ENCODE measurements around the gene PRODH. TPM values are rescaled to one million over a fixed set of nuclear protein-coding genes. Genes with fewer than 3 reads are reported as not detected.
A peak's percentile ranks its signal among the peaks of the same experiment; 100 is the strongest.
"Not testable (repeated sequence)": the region's sequence is repeated elsewhere in the genome, so short reads cannot be mapped to it uniquely, and the experiment has no call there.

The PRODH gene
- total RNA-seq, 1 donor from 2014 or later: 5.9 TPM

DNA sequence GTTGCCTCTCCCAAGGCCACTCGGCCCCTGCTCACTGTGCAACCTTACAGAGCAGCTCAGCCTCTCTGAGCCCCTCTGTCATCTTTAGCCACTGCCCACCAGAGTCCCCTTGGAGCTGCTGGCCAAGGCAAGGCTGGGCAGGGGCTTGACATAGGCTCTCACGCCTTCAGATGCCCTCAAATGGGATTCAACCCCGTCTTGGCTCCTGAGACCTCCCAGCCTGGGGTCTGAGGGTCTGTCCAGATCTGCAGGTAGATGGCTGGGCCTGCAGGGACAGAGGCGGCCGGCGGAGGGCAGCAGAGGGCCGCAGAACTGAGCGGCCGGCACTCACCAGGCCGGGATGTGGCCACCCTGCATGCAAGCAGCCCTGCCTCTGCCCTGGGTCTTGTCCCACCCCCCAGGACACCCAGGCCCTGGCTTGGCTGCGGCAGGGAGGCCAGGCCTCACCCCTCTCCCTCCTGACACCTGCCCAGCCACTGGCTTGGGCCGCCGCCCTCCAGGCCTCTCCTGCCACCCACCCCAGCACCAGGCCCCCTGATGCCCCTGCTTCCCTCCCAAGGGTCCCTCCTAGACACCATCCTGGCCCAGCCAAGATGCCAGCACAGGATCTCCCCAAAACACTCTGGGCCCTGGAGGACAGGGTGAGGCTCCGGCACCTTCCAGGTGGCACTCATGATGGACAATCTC is 18.4 kb upstream of the PRODH start:
- H3K4me3 Mint-ChIP-seq (ENCODE audit: unreplicated experiment); H3K9me3 Mint-ChIP-seq (ENCODE audit: low read depth); H3K27ac Mint-ChIP-seq (ENCODE audit: unreplicated experiment); H3K4me1 Mint-ChIP-seq (ENCODE audit: low read depth); H3K36me3 Mint-ChIP-seq (ENCODE audit: low read depth): not testable (repeated sequence)
- DNase-seq (ENCODE audit: low spot score): peak; percentile 92
- peak; percentile 85 for TF ChIP-seq CTCF (IDR thresholded peaks at IDR 0.05)
- peaks cover 14% of the 10 kb centered on the region for H3K27me3 Mint-ChIP-seq (ENCODE audit: low read depth)

- peak; percentile 61 for DNase-seq (ENCODE audit: low spot score)
- peaks cover 28% of the 10 kb centered on the region for H3K27me3 Mint-ChIP-seq (ENCODE audit: low read depth)
- not testable (repeated sequence) for H3K36me3 Mint-ChIP-seq (ENCODE audit: low read depth); H3K4me3 Mint-ChIP-seq (ENCODE audit: unreplicated experiment); H3K9me3 Mint-ChIP-seq (ENCODE audit: low read depth); H3K27ac Mint-ChIP-seq (ENCODE audit: unreplicated experiment); H3K4me1 Mint-ChIP-seq (ENCODE audit: low read depth)
Observed at GRCh38 chr22:18953128-18953527, 17.0 kb upstream of the PRODH start.

DNA sequence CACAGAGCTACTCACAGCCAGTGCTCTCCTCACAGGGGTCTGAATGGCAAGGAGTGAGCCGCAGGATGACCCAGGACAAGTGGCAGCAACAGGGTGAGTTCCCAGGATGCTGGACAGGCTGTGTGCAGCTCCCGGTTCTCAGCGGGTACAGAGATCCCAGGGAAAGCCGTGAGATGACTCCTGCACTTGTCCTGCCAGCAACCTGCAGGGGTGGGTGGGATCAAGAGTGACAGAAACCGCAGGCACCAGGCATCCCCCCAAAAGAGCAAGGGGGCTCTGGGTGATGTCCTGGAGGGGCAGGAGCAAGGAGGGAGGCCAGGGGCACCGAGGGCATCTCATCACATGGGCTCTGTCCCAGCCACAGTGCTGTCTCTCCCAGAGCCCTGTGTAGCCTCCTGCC is 15.9 kb upstream of the PRODH start:
- peaks cover 33% of the 10 kb centered on the region for H3K27me3 Mint-ChIP-seq (ENCODE audit: low read depth)
- no peaks in the 10 kb centered on the region for H3K9me3 Mint-ChIP-seq (ENCODE audit: low read depth)
- no peak for TF ChIP-seq CTCF (IDR thresholded peaks at IDR 0.05)
- peak; percentile 47 for DNase-seq (ENCODE audit: low spot score)
- H3K4me3 Mint-ChIP-seq (ENCODE audit: unreplicated experiment): no peak overlapping the region
- no peaks in the 10 kb centered on the region for H3K4me1 Mint-ChIP-seq (ENCODE audit: low read depth)
- no peak overlapping the region for H3K27ac Mint-ChIP-seq (ENCODE audit: unreplicated experiment)
- H3K36me3 Mint-ChIP-seq (ENCODE audit: low read depth): no peaks in the 10 kb centered on the region

- Mint-ChIP-seq H3K27ac (ENCODE audit: unreplicated experiment) (no peak overlapping the region), H3K9me3 (ENCODE audit: low read depth) (no peaks in the 10 kb centered on the region), H3K4me1 (ENCODE audit: low read depth) (no peaks in the 10 kb centered on the region), H3K36me3 (ENCODE audit: low read depth) (no peaks in the 10 kb centered on the region), H3K27me3 (ENCODE audit: low read depth) (peaks cover 33% of the 10 kb centered on the region), H3K4me3 (ENCODE audit: unreplicated experiment) (no peak overlapping the region)
- DNase-seq (ENCODE audit: low spot score): peak; percentile 60
- no peak for TF ChIP-seq CTCF (IDR thresholded peaks at IDR 0.05)
Observed at GRCh38 chr22:18950141-18950540, 14.0 kb upstream of the PRODH start.

DNA sequence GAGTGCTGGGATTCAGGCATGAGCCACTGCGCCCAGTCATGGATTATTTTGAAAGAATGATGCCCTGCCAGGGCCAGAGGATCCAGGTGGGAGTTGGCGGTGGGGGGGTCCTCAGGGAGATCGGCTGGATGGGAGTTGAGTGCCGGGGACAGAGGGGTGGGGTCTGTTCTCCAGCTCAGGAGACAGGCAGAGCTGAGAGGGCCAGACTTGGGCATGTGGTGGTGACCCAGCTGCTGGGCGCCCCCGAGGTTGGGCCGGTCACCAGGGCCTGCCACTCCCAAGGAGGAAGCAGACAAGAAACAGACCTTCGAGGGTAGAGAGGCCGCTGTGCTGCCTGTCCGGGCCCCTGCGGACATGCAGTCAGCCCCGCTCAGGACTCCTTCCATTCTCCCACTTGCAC is 11.8 kb upstream of the PRODH start:
- peaks cover 33% of the 10 kb centered on the region for H3K27me3 Mint-ChIP-seq (ENCODE audit: low read depth)
- no peak overlapping the region for H3K4me3 Mint-ChIP-seq (ENCODE audit: unreplicated experiment)

DNA sequence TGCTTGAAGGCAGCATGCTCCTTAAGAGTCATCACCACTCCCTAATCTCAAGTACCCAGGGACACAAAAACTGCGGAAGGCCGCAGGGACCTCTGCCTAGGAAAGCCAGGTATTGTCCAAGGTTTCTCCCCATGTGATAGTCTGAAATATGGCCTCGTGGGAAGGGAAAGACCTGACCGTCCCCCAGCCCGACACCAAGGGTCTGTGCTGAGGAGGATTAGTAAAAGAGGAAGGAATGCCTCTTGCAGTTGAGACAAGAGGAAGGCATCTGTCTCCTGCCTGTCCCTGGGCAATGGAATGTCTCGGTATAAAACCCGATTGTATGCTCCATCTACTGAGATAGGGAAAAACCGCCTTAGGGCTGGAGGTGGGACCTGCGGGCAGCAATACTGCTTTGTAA is 11.0 kb upstream of the PRODH start:
- not testable (repeated sequence) for H3K36me3 Mint-ChIP-seq (ENCODE audit: low read depth); H3K4me1 Mint-ChIP-seq (ENCODE audit: low read depth); DNase-seq (ENCODE audit: low spot score); H3K4me3 Mint-ChIP-seq (ENCODE audit: unreplicated experiment); H3K9me3 Mint-ChIP-seq (ENCODE audit: low read depth); H3K27ac Mint-ChIP-seq (ENCODE audit: unreplicated experiment)
- H3K27me3 Mint-ChIP-seq (ENCODE audit: low read depth): peaks cover 29% of the 10 kb centered on the region

More for the DNA sequence above, 11.8 kb upstream of the PRODH start:
- no peak for TF ChIP-seq CTCF (IDR thresholded peaks at IDR 0.05)
- Mint-ChIP-seq H3K36me3 (ENCODE audit: low read depth) (no peaks in the 10 kb centered on the region), H3K4me1 (ENCODE audit: low read depth) (no peaks in the 10 kb centered on the region), H3K9me3 (ENCODE audit: low read depth) (no peaks in the 10 kb centered on the region), H3K27ac (ENCODE audit: unreplicated experiment) (no peak overlapping the region)
- no peak for DNase-seq (ENCODE audit: low spot score)

GRCh38 chr22:18938691-18939090 is 2.6 kb upstream of the PRODH start:
- H3K36me3 Mint-ChIP-seq (ENCODE audit: low read depth); DNase-seq (ENCODE audit: low spot score); H3K27me3 Mint-ChIP-seq (ENCODE audit: low read depth): not testable (repeated sequence)

DNA sequence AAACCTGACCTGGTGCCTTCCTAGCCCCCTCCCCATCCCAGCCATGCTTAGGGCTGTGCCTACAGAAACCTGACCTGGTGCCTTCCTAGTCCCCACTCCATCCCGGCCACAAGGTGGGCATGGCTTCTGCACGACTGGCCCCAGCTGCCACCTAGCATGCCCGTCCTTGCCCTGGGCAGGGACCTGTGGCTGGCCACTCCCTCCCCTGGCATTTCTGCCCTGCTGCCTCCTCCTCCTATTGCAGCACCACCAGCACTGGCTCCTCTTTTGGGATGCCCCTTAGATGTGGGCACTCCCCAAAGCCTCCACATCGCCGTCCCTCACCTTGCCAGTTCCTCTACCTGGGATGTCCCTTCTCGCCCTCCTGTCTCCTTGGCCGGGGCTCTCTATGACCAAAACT is 1.4 kb downstream of the PRODH start:
- H3K27me3 Mint-ChIP-seq (ENCODE audit: low read depth); H3K36me3 Mint-ChIP-seq (ENCODE audit: low read depth); DNase-seq (ENCODE audit: low spot score); H3K27ac Mint-ChIP-seq (ENCODE audit: unreplicated experiment); H3K9me3 Mint-ChIP-seq (ENCODE audit: low read depth); H3K4me3 Mint-ChIP-seq (ENCODE audit: unreplicated experiment); H3K4me1 Mint-ChIP-seq (ENCODE audit: low read depth): not testable (repeated sequence)

More at GRCh38 chr22:18938691-18939090, 2.6 kb upstream of the PRODH start:
- H3K9me3 Mint-ChIP-seq (ENCODE audit: low read depth); H3K4me3 Mint-ChIP-seq (ENCODE audit: unreplicated experiment); H3K4me1 Mint-ChIP-seq (ENCODE audit: low read depth); H3K27ac Mint-ChIP-seq (ENCODE audit: unreplicated experiment): not testable (repeated sequence)
